H9 (cell line): ENCODE measurements around the gene GCNT2. TPM values are rescaled to one million over a fixed set of nuclear protein-coding genes. Genes with fewer than 3 reads are reported as not detected.

Experiments
- DNase-seq: peaks from one replicate; pipeline ENCODE4 v3.0.0-alpha.2; 2017
- H2AFZ ChIP-seq: one replicate; pipeline ENCODE4 v1.6.1; 2013; ENCODE audit warnings: mild to moderate bottlenecking, low read length, control low read depth, moderate library complexity
- H2AK5ac ChIP-seq: 2 replicates; pipeline ENCODE4 v1.6.1; 2013; ENCODE audit warnings: low read length, control low read depth, mixed read lengths; ENCODE audit not compliant: insufficient read length
- H2BK120ac ChIP-seq: one replicate; pipeline ENCODE4 v1.6.1; 2013; ENCODE audit warnings: low read depth, mild to moderate bottlenecking, low read length, control low read depth, inconsistent platforms; ENCODE audit not compliant: poor library complexity, severe bottlenecking
- H2BK12ac ChIP-seq: 2 replicates; pipeline ENCODE4 v1.6.1; 2013; ENCODE audit warnings: low read length, control low read depth, mixed read lengths, low read depth; ENCODE audit not compliant: insufficient read length
- H2BK15ac ChIP-seq: 2 replicates; pipeline ENCODE4 v1.6.1; 2013; ENCODE audit warnings: low read depth, low read length, control low read depth
- H2BK20ac ChIP-seq: one replicate; pipeline ENCODE4 v1.6.1; 2013; ENCODE audit warnings: low read depth, mild to moderate bottlenecking, low read length, control low read depth, inconsistent platforms; ENCODE audit not compliant: poor library complexity, severe bottlenecking
- H2BK5ac ChIP-seq: 2 replicates; pipeline ENCODE4 v1.6.1; 2013; ENCODE audit warnings: low read length, control low read depth, mixed read lengths; ENCODE audit not compliant: insufficient read length
- H3K14ac ChIP-seq: 2 replicates; pipeline ENCODE4 v1.6.1; 2013; ENCODE audit warnings: low read length, control low read depth; ENCODE audit not compliant: insufficient read depth
- H3K18ac ChIP-seq: 2 replicates; pipeline ENCODE4 v1.6.1; 2013; ENCODE audit warnings: low read depth, mild to moderate bottlenecking, mixed read lengths, low read length, control low read depth; ENCODE audit not compliant: insufficient read length
- H3K23ac ChIP-seq: 2 replicates; pipeline ENCODE4 v1.6.1; 2013; ENCODE audit warnings: low read length, control low read depth, mixed read lengths, low read depth; ENCODE audit not compliant: insufficient read length
- H3K23me2 ChIP-seq: 2 replicates; pipeline ENCODE4 v1.6.1; 2013; ENCODE audit warnings: low read depth, mild to moderate bottlenecking, mixed read lengths, low read length, control low read depth; ENCODE audit not compliant: insufficient read length, poor library complexity, severe bottlenecking
- H3K27ac ChIP-seq: 2 replicates; pipeline ENCODE4 v1.5.1; 2013; ENCODE audit warnings: low read length, control low read depth, mixed read lengths, low read depth; ENCODE audit not compliant: insufficient read length
- H3K27me3 ChIP-seq: 2 replicates; pipeline ENCODE4 v1.6.1; 2013; ENCODE audit warnings: low read length, control low read depth, inconsistent platforms; ENCODE audit not compliant: insufficient read depth
- H3K4ac ChIP-seq: 2 replicates; pipeline ENCODE4 v1.6.1; 2013; ENCODE audit warnings: low read depth, mild to moderate bottlenecking, control low read depth, inconsistent platforms, low read length, moderate library complexity
- H3K4me1 ChIP-seq: 2 replicates; pipeline ENCODE4 v1.6.1; 2013; ENCODE audit warnings: low read length, control low read depth, inconsistent platforms; ENCODE audit not compliant: insufficient read depth
- H3K4me2 ChIP-seq: 2 replicates; pipeline ENCODE4 v1.6.1; 2013; ENCODE audit warnings: low read length, control low read depth, mixed read lengths; ENCODE audit not compliant: insufficient read length, insufficient read depth
- H3K56ac ChIP-seq: 2 replicates; pipeline ENCODE4 v1.6.1; 2013; ENCODE audit warnings: low read depth, mild to moderate bottlenecking, mixed read lengths, low read length, control low read depth; ENCODE audit not compliant: insufficient read length
- H3K79me1 ChIP-seq: 2 replicates; pipeline ENCODE4 v1.6.1; 2013; ENCODE audit warnings: low read depth, mild to moderate bottlenecking, moderate library complexity, low read length, control low read depth, inconsistent platforms; ENCODE audit not compliant: insufficient read depth, poor library complexity, severe bottlenecking
- H3K79me2 ChIP-seq: 2 replicates; pipeline ENCODE4 v1.6.1; 2013; ENCODE audit warnings: low read length, control low read depth, inconsistent platforms; ENCODE audit not compliant: insufficient read depth
- H3K9ac ChIP-seq: 2 replicates; pipeline ENCODE4 v1.6.1; 2013; ENCODE audit warnings: low read length, control low read depth, mixed read lengths; ENCODE audit not compliant: insufficient read length; ENCODE audit errors: extremely low read depth
- H3K9me3 ChIP-seq: one replicate; pipeline ENCODE4 v1.6.1; 2013; ENCODE audit warnings: low read depth, low read length, inconsistent platforms; ENCODE audit not compliant: control insufficient read depth
- H3T11ph ChIP-seq: one replicate; pipeline ENCODE4 v1.6.1; 2013; ENCODE audit warnings: mild to moderate bottlenecking, low read length, control low read depth, inconsistent platforms
- H4K20me1 ChIP-seq: one replicate; pipeline ENCODE4 v1.6.1; 2013; ENCODE audit not compliant: control insufficient read depth, insufficient read length, insufficient read depth
- H4K5ac ChIP-seq: 2 replicates; pipeline ENCODE4 v1.6.1; 2013; ENCODE audit warnings: low read depth, mild to moderate bottlenecking, mixed read lengths, low read length, control low read depth; ENCODE audit not compliant: insufficient read length
- H4K8ac ChIP-seq: replicated peaks from 2 replicates; pipeline ENCODE4 v1.6.1; 2013; ENCODE audit warnings: low read length, control low read depth, mixed read lengths, low read depth; ENCODE audit not compliant: insufficient read length
- H4K91ac ChIP-seq: 2 replicates; pipeline ENCODE4 v1.6.1; 2013; ENCODE audit warnings: low read depth, mild to moderate bottlenecking, moderate library complexity, mixed read lengths, low read length, control low read depth; ENCODE audit not compliant: insufficient read length
- H3K27ac Mint-ChIP-seq, 3 experiments: 2 replicates in 2 of 3; 3 replicates in 1 of 3; pipeline ENCODE4 v1.8.0; 2020 to 2021; ENCODE audit warnings: mixed read lengths in 3 of 3, mild to moderate bottlenecking in 1 of 3, moderate library complexity in 1 of 3
- H3K27me3 Mint-ChIP-seq: 2 replicates; pipeline ENCODE4 v1.8.0; 2021; ENCODE audit warnings: low read depth, mild to moderate bottlenecking, moderate library complexity, mixed read lengths
- H3K36me3 Mint-ChIP-seq, 3 experiments: 2 replicates in 2 of 3; 3 replicates in 1 of 3; pipeline ENCODE4 v1.8.0; 2020 to 2021; ENCODE audit warnings: low read depth in 3 of 3, mixed read lengths in 3 of 3; ENCODE audit not compliant: insufficient read depth in 1 of 3
- H3K4me1 Mint-ChIP-seq, 2 experiments: 2 replicates each; pipeline ENCODE4 v1.8.0; 2020; ENCODE audit warnings: mixed read lengths in 2 of 2
- H3K4me3 Mint-ChIP-seq, 2 experiments: 2 replicates in 1 of 2; 3 replicates in 1 of 2; pipeline ENCODE4 v1.8.0; 2020 to 2021; ENCODE audit warnings: mild to moderate bottlenecking in 2 of 2, mixed read lengths in 2 of 2, moderate library complexity in 1 of 2
- H3K9me3 Mint-ChIP-seq, 2 experiments: 2 replicates in 1 of 2; 3 replicates in 1 of 2; pipeline ENCODE4 v1.8.0; 2020; ENCODE audit warnings: mild to moderate bottlenecking in 2 of 2, mixed read lengths in 2 of 2, moderate library complexity in 1 of 2
- CTCF ChIP-seq: fragments of 200-600 bp; sonication (generic); conservative IDR thresholded peaks from 3 replicates; pipeline ENCODE4 v1.8.0; 2021; ENCODE audit warnings: antibody characterized with exemption, mild to moderate bottlenecking
- WGBS: extraction: QIAGEN DNeasy Blood & Tissue Kit; methylation state at CpG from one replicate; pipeline ENCODE4 v1.1.7; 2013; ENCODE audit warnings: missing lambda C conversion rate, low lambda C conversion rate, mixed read lengths; ENCODE audit not compliant: insufficient read length; ENCODE audit errors: extremely low coverage; 5-methylcytosine and 5-hydroxymethylcytosine counted together
- total RNA-seq: library from RNA; stranded (reverse); gene quantifications from 2 replicates; pipeline ENCODE4 v1.2.1, GENCODE V29; 2021

The GCNT2 gene
- total RNA-seq, 1 experiment from 2014 or later = 41.7 TPM

GRCh38 chr6:10511477-10511876, 9.7 kb upstream of the GCNT2 start:
- Histone ChIP-seq H4K5ac (no peak overlapping the region), H2BK12ac (no peak overlapping the region), H3K56ac (no peak overlapping the region), H3K23me2 (no peaks in the 10 kb centered on the region), H2BK20ac (no peak overlapping the region), H3K79me2 (no peaks in the 10 kb centered on the region), H3K4me1 (peaks cover 6% of the 10 kb centered on the region; the same call in 1 of the 2 replicates), H3K18ac (no peak overlapping the region), H3K27me3 (no peaks in the 10 kb centered on the region), H2AFZ (no peak overlapping the region), H3K23ac (no peak overlapping the region), H3K9ac (no peak overlapping the region), H2AK5ac (no peak overlapping the region), H3K14ac (no peak overlapping the region), H3K27ac (no peak overlapping the region), H3T11ph (no peak overlapping the region), H2BK15ac (no peak overlapping the region), H2BK5ac (no peak overlapping the region), H4K91ac (no peak overlapping the region), H4K20me1 (no peaks in the 10 kb centered on the region), H4K8ac (no peak overlapping the region), H2BK120ac (no peak overlapping the region), H3K4ac (no peak overlapping the region), H3K9me3 (no peaks in the 10 kb centered on the region), H3K4me2 (no peak overlapping the region), H3K79me1 (no peaks in the 10 kb centered on the region)
- Mint-ChIP-seq H3K27me3 (no peaks in the 10 kb centered on the region), H3K4me1 (peaks cover 10 to 12% of the 10 kb centered on the region in 2 experiments), H3K9me3 (no peaks in the 10 kb centered on the region), H3K36me3 (no peaks in the 10 kb centered on the region), H3K4me3 (no peak overlapping the region), H3K27ac (no peak overlapping the region)
- no peak for TF ChIP-seq CTCF
- DNase-seq = no peak
- WGBS = no CpG with 5 or more reads among the region's 2 CpGs
